ENCODE results near the gene UBE2V1. TPM values are rescaled to one million over a fixed set of nuclear protein-coding genes. Genes with fewer than 3 reads are reported as not detected.
A peak's percentile ranks its signal among the peaks of the same experiment; 100 is the strongest.

The UBE2V1 gene
- total RNA-seq, 2 experiments from 2014 or later, result 124 to 137 TPM

- H3K4me3 Mint-ChIP-seq, result no peak overlapping the region
Measured at GRCh38 chr20:50133474-50134217, 20.7 kb upstream of the UBE2V1 start.

GRCh38 chr20:50133041-50133440 lies 20.1 kb upstream of the UBE2V1 start:
- H3K4me3 Mint-ChIP-seq, result no peak overlapping the region
- no peaks in the 10 kb centered on the region for H3K9me3 Mint-ChIP-seq
- DNase-seq, result no peak
- no peak overlapping the region for H3K27ac Mint-ChIP-seq
- intact Hi-C loops (cut with micrococcal nuclease), result no loop called here
- CTCF ChIA-PET, result interaction anchor here (0.5 kb wide), 1 partner anchor 73 kb away, joined by 3 read pairs; no protein-coding TSS in a partner anchor
- peaks cover 8% of the 10 kb centered on the region for H3K36me3 Mint-ChIP-seq (ENCODE audit: low read depth)
- H3K4me1 Mint-ChIP-seq (ENCODE audit: low read depth), result peaks cover 15% of the 10 kb centered on the region
- H3K27me3 Mint-ChIP-seq (ENCODE audit: low read depth), result no peaks in the 10 kb centered on the region

More at GRCh38 chr20:50133474-50134217, 20.7 kb upstream of the UBE2V1 start:
- intact Hi-C loops (cut with micrococcal nuclease), result no loop called here
- H3K27ac Mint-ChIP-seq, result no peak overlapping the region
- no peaks in the 10 kb centered on the region for H3K9me3 Mint-ChIP-seq
- peaks cover 15% of the 10 kb centered on the region for H3K4me1 Mint-ChIP-seq (ENCODE audit: low read depth)
- no peak for DNase-seq
- no peaks in the 10 kb centered on the region for H3K27me3 Mint-ChIP-seq (ENCODE audit: low read depth)
- CTCF ChIA-PET, result interaction anchor here (0.7 to 1.9 kb wide), 8 partner anchors 11 to 62 kb away, joined by 3 to 12 read pairs (median 4); no protein-coding TSS in a partner anchor
- H3K36me3 Mint-ChIP-seq (ENCODE audit: low read depth), result peaks cover 8% of the 10 kb centered on the region

GRCh38 chr20:50130995-50131394 lies 18.0 kb upstream of the UBE2V1 start:
- H3K27ac Mint-ChIP-seq, result no peak overlapping the region
- H3K4me3 Mint-ChIP-seq, result no peak overlapping the region
- no peaks in the 10 kb centered on the region for H3K9me3 Mint-ChIP-seq
- H3K36me3 Mint-ChIP-seq (ENCODE audit: low read depth), result peaks cover 13% of the 10 kb centered on the region
- intact Hi-C loops (cut with micrococcal nuclease), result no loop called here
- CTCF ChIA-PET, result no interaction called here
- no peak for DNase-seq
- no peaks in the 10 kb centered on the region for H3K4me1 Mint-ChIP-seq (ENCODE audit: low read depth)
- H3K27me3 Mint-ChIP-seq (ENCODE audit: low read depth), result no peaks in the 10 kb centered on the region

- no peak overlapping the region for H3K27ac Mint-ChIP-seq
- no peaks in the 10 kb centered on the region for H3K27me3 Mint-ChIP-seq (ENCODE audit: low read depth)
- no peaks in the 10 kb centered on the region for H3K4me1 Mint-ChIP-seq (ENCODE audit: low read depth)
- intact Hi-C loops (cut with micrococcal nuclease), result no loop called here
- no peak overlapping the region for H3K4me3 Mint-ChIP-seq
- CTCF ChIA-PET, result interaction anchor here (1.5 kb wide), 1 partner anchor 9 kb away, joined by 4 read pairs; no protein-coding TSS in a partner anchor
- H3K9me3 Mint-ChIP-seq, result no peaks in the 10 kb centered on the region
- DNase-seq, result no peak
- H3K36me3 Mint-ChIP-seq (ENCODE audit: low read depth), result peaks cover 14% of the 10 kb centered on the region
Measured at GRCh38 chr20:50130356-50130723, 17.4 kb upstream of the UBE2V1 start.

- no peak for DNase-seq
- peaks cover 16% of the 10 kb centered on the region for H3K36me3 Mint-ChIP-seq (ENCODE audit: low read depth)
Measured at GRCh38 chr20:50129662-50130355, 16.9 kb upstream of the UBE2V1 start.

GRCh38 chr20:50128520-50128905 lies 15.6 kb upstream of the UBE2V1 start:
- CTCF ChIA-PET, result interaction anchor here (0.9 to 1.3 kb wide), 2 partner anchors 14 to 49 kb away, joined by 3 read pairs; no protein-coding TSS in a partner anchor
- H3K27me3 Mint-ChIP-seq (ENCODE audit: low read depth), result no peaks in the 10 kb centered on the region
- intact Hi-C loops (cut with micrococcal nuclease), result no loop called here
- peaks cover 21% of the 10 kb centered on the region for H3K36me3 Mint-ChIP-seq (ENCODE audit: low read depth)
- H3K27ac Mint-ChIP-seq, result no peak overlapping the region
- DNase-seq, result no peak
- no peak overlapping the region for H3K4me3 Mint-ChIP-seq
- no peaks in the 10 kb centered on the region for H3K4me1 Mint-ChIP-seq (ENCODE audit: low read depth)
- no peaks in the 10 kb centered on the region for H3K9me3 Mint-ChIP-seq

More at GRCh38 chr20:50129662-50130355, 16.9 kb upstream of the UBE2V1 start:
- H3K9me3 Mint-ChIP-seq, result no peaks in the 10 kb centered on the region
- no peak overlapping the region for H3K4me3 Mint-ChIP-seq
- no peaks in the 10 kb centered on the region for H3K4me1 Mint-ChIP-seq (ENCODE audit: low read depth)
- intact Hi-C loops (cut with micrococcal nuclease), result no loop called here
- CTCF ChIA-PET, result interaction anchor here (1.5 kb wide), 1 partner anchor 9 kb away, joined by 4 read pairs; no protein-coding TSS in a partner anchor
- H3K27me3 Mint-ChIP-seq (ENCODE audit: low read depth), result no peaks in the 10 kb centered on the region
- H3K27ac Mint-ChIP-seq, result no peak overlapping the region

- CTCF ChIA-PET, result interaction anchor here (0.9 to 2.4 kb wide), 3 partner anchors 14 to 51 kb away, joined by 3 to 9 read pairs (median 3); no protein-coding TSS in a partner anchor
- no peaks in the 10 kb centered on the region for H3K4me1 Mint-ChIP-seq (ENCODE audit: low read depth)
- no peaks in the 10 kb centered on the region for H3K27me3 Mint-ChIP-seq (ENCODE audit: low read depth)
- H3K9me3 Mint-ChIP-seq, result no peaks in the 10 kb centered on the region
- no peak for DNase-seq
- no peak overlapping the region for H3K4me3 Mint-ChIP-seq
- no peak overlapping the region for H3K27ac Mint-ChIP-seq
- peaks cover 25% of the 10 kb centered on the region for H3K36me3 Mint-ChIP-seq (ENCODE audit: low read depth)
- intact Hi-C loops (cut with micrococcal nuclease), result no loop called here
Measured at GRCh38 chr20:50127587-50128519, 14.9 kb upstream of the UBE2V1 start.

- H3K27me3 Mint-ChIP-seq (ENCODE audit: low read depth), result no peaks in the 10 kb centered on the region
- no peaks in the 10 kb centered on the region for H3K4me1 Mint-ChIP-seq (ENCODE audit: low read depth)
- CTCF ChIA-PET, result interaction anchor here (2.4 kb wide), 1 partner anchor 52 kb away, joined by 9 read pairs; no protein-coding TSS in a partner anchor
- no peaks in the 10 kb centered on the region for H3K9me3 Mint-ChIP-seq
- DNase-seq, result no peak
- intact Hi-C loops (cut with micrococcal nuclease), result no loop called here
- H3K27ac Mint-ChIP-seq, result peak overlapping the region; percentile 25
- peaks cover 27% of the 10 kb centered on the region for H3K36me3 Mint-ChIP-seq (ENCODE audit: low read depth)
- H3K4me3 Mint-ChIP-seq, result no peak overlapping the region
Measured at GRCh38 chr20:50126662-50127061, 13.7 kb upstream of the UBE2V1 start.

- CTCF ChIA-PET, result interaction anchor here (2.4 kb wide), 1 partner anchor 54 kb away, joined by 9 read pairs; no protein-coding TSS in a partner anchor
- Mint-ChIP-seq H3K4me1 (ENCODE audit: low read depth) (peaks cover 3% of the 10 kb centered on the region), H3K9me3 (no peaks in the 10 kb centered on the region), H3K27me3 (ENCODE audit: low read depth) (no peaks in the 10 kb centered on the region), H3K27ac (no peak overlapping the region), H3K4me3 (no peak overlapping the region), H3K36me3 (ENCODE audit: low read depth) (peaks cover 27% of the 10 kb centered on the region)
- no peak for DNase-seq
- intact Hi-C loops (cut with micrococcal nuclease), result no loop called here
Measured at GRCh38 chr20:50125279-50125678, 12.3 kb upstream of the UBE2V1 start.

- Mint-ChIP-seq H3K27me3 (ENCODE audit: low read depth) (no peaks in the 10 kb centered on the region), H3K36me3 (ENCODE audit: low read depth) (peaks cover 27% of the 10 kb centered on the region), H3K4me1 (ENCODE audit: low read depth) (peaks cover 3% of the 10 kb centered on the region), H3K9me3 (no peaks in the 10 kb centered on the region), H3K27ac (no peak overlapping the region), H3K4me3 (no peak overlapping the region)
- CTCF ChIA-PET, result interaction anchor here (10.2 kb wide), 1 partner anchor 44 kb away, joined by 164 read pairs; no protein-coding TSS in a partner anchor
- intact Hi-C loops (cut with micrococcal nuclease), result no loop called here
- DNase-seq, result no peak
Measured at GRCh38 chr20:50124496-50124895, 11.5 kb upstream of the UBE2V1 start.

GRCh38 chr20:50123418-50123817 lies 10.5 kb upstream of the UBE2V1 start:
- intact Hi-C loops (cut with micrococcal nuclease), result no loop called here
- Mint-ChIP-seq H3K27me3 (ENCODE audit: low read depth) (no peaks in the 10 kb centered on the region), H3K4me1 (ENCODE audit: low read depth) (peaks cover 3% of the 10 kb centered on the region), H3K4me3 (no peak overlapping the region), H3K27ac (no peak overlapping the region), H3K9me3 (no peaks in the 10 kb centered on the region), H3K36me3 (ENCODE audit: low read depth) (peaks cover 25% of the 10 kb centered on the region)
- CTCF ChIA-PET, result interaction anchor here (0.5 to 10.2 kb wide), 4 partner anchors 14 to 55 kb away, joined by 4 to 164 read pairs (median 66); partner anchors contain the start of gene PEDS1
- no peak for DNase-seq

All from activated naive CD4-positive, alpha-beta T cell treated with anti-CD3 and anti-CD28 coated beads for 36 hours (primary cell).